HG02840 (cell line): ENCODE data around the gene IL36RN.

Experiments
- ATAC-seq: cut with Tn5 transposase; IDR thresholded peaks from one replicate; pipeline ENCODE4 v1.9.1; 2021; ENCODE audit warnings: mild to moderate bottlenecking, moderate library complexity, moderate number of reproducible peaks; ENCODE audit not compliant: unreplicated experiment, low FRiP score

Gene IL36RN

DNA sequence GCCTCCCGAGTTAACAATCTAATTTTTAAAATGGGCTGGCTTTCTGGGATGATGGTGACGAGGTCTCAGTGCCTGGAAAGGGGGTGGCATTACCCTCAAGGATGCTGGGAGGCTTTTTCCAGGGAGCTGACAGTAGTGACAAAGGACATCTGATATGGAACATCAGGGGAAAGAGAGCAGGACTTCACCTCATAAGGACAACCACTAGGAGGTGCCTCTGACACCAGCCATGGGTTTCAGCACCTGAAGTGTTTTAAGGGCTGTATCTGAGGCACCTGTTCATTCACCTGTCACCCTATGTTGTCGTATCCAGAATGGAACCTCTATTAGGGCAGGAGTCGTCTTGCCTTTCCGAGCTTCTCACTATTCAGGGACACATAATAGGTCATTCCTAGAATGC, 17.1 kb upstream of the IL36RN start:
- no peak for ATAC-seq

DNA sequence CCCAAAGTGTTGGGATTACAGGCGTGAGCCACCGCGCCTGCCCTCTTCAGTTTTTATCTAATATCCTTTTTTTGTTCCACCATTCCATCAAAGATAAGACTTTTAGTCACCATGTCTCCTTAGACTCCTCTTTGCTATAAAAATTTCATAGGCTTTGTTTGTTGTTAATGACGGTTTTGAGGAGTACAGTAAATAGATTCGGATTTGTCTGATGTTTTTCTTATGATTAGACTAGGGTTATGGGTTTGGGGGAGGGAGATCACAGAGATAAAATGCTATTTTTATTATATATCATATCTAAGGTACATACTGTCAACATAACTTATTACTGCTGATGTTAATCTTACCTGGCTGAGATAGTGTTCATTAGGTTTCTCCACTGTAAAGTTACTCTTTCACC, 12.5 kb upstream of the IL36RN start:
- ATAC-seq: no peak

DNA sequence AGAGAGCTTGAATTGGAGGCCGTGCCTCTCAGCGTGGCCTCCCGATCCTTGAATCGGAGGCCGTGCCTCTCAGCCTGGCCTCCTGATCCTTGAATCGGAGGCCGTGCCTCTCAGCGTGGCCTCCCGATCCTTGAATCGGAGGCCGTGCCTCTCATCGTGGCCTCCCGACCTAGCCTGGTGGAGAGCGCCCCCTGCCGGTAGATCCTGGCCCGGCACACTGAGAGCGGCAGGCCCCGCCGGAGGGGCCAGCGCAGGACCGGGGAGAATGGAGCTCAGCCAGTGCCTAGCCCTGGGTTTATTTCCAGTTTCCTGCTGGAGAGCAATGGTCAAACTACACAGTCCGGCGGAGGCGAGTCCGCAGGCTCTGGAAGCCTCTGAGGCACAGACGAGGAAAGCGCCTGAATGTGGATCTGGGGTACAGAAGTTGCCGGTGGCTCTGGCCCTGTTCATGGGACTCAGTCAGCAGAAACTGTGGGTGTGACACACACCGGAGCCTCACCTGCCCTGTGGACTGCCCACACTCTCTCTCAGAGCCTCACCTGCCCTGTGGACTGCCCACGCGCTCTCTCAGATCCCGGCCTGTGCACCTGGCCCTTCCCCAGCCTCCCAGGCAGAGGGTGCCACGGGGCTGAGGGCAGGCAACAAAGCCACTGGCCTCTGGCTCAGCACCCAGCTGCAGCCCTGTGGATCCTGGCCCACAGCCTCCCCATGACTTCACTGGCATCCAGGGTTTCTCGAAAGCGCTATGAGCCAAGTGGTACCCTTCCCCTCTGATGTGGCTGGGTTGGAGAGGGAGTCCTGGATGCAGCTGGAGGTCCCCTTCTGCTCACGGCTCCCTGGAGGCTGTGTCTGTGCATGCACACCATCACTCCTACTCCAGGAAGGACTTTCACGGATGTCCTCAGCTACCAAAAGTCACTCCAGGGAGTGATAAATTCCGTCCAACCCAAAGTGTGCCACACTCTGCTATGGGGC, 7.8 kb upstream of the IL36RN start:
- ATAC-seq: no peak

DNA sequence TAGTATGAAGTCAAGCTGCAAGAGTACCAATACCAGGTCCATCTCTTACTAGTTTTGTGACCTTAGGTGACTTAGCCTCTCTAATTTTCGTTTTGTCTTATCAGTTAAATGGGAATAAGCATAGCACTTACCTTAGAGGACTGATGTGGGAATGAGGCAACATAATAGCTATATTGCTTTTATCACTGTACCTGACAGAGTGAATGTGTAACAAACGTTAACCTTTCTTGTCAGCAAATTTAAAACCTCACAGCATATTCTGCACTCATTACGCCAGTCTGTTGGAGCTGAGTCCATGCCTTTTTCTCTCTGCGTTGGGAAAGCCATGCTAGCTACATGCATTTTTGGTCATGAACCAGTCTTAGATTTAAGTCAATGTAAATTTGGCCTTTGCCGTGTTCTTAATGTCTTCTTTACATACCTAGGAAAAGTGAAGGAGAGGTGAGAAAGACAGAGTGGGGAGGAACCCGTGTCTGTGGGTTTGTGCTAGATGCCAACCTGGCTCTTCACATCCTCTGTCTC, 6.5 kb upstream of the IL36RN start, which contains the start of gene IL36B:
Gene IL36B (minus strand): TSS at position 472 of the 522 bp plus-strand sequence.
- no peak for ATAC-seq

DNA sequence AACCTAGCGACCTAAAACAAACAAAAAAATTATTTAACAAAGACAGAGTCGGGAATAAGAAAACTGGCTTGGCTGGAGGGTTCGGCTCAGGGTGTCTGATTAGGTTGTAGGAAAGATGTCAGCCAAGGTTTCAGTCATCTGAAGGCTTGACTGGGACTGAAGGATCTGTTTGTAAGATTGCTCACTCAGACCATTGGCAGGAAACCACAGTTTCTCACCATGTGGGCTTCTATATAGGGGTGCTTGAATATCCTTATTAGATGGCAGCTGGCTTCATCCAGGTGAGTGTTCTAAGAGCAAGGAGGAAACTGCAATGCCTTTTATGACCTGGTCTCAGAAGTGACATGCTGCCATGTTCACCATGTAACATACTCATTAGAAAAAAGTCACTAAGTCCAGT, 5.3 kb upstream of the IL36RN start:
- no peak for ATAC-seq

DNA sequence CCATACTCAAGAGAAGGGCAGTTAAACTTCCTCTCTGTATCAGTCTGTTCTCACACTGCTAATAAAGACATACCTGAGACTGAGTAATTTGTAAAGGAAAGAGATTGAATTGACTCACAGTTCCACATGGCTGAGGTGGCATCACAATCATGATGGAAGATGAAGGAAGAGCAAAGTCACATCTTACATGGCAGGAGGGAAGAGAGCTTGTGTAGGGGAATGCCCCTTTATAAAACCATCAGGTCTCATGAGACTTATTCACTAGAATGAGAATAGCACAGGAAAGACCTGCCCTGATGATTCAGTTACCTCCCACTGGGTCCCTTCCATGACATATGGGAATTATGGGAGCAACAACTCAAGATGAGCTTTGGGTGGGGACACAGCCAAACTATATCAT, 4.9 kb upstream of the IL36RN start:
- no peak for ATAC-seq

DNA sequence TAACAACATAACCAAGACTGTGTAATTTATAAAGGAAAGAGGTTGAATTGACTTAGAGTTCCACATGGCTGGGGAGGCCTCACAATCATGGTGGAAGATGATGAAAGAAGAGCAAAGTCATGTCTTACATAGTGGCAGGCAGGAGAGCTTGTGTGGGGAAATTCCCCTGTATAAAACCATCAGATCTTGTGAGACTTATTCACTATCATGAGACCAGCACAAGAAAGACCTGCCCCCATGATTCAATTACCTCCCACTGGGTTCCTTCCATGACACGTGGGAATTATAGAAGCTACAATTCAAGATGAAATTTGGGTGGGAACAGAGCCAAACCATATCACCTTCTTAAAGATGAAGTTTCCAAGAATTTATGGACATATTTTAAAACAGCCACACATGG, 2.5 kb upstream of the IL36RN start:
- no peak for ATAC-seq

DNA sequence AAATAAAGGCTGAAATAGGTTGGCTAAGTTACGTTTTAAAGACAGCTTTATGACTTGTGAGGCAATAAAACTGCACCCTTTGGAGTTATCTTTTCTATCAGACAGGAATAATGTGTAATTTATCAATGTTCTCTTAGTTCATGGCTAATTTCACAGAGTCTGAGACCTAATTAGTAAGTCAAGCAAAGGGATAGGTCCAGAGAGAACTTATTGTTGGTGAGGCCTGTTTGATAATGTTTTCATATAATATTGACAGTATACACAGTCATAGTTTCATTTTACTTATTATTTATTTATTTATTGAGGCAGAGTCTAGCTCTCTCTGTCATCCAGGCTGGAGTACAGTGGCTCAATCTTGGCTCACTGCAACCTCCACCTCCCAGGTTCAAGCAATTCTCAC, 1.9 kb upstream of the IL36RN start:
- no peak for ATAC-seq

DNA sequence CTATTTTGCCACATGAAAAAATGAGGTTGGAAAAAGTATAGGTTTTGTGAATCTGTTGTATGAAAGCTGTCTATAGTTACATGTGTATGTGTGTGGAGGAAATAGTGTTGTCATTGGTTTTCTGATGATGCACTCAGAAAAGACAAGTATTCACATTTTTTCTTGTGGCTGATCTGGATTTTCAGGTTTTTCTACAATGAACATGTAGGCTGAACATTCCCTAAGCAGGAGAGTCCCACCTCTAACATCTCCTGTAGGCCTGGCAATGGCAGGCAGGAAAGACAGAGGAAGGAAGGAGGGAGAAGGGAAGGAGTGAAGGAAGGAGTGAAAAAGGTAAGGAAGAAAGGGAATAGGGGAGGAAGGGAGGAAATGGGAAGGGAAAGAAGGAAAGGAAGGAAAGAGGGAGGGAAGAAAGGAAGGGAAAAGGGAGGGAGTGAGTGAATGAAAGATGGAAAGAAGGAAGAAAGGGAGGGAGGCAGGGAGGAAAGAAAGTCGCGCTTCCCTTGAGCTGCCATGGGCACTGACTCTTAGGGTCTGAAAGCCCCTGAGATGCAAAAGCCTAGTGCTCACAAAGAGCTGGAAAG, 495 bp upstream of the IL36RN start:
- ATAC-seq: no peak

DNA sequence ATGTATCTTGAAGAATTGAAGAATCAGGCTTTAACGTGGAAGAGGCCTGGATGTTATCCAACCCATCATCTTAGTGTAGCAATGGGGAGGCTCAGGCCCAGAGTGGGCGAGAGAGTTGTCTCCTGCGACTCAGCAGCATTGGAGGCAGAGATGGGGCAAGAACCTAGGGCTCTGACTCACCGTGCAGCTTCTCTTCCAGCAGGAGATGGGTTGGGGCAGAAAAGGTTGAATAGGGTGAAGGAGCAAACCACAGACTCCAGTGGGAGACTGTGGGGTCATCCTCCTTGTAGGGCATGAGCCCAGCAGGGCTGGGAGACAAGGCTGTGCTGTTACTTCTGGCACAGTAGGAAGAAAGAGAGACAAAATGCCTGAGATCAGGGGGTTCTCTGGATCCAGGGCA, 1.4 kb downstream of the IL36RN start:
- ATAC-seq: no peak

DNA sequence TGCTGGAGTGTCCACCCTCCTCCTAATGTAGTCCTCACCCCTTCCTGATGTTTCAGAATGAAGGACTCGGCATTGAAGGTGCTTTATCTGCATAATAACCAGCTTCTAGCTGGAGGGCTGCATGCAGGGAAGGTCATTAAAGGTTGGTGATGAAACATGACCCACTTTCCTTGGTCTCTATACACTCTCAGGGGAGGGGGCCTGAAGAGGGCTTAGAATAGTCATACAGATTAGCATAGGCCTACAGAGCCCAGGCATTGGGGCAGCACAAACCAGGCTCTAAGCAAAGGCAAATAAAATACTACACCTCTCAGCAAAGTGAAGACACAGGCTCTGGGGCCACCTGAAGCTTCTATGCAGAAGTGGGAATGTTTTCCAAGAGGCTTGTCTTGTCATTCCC, 1.8 kb downstream of the IL36RN start:
- no peak for ATAC-seq

DNA sequence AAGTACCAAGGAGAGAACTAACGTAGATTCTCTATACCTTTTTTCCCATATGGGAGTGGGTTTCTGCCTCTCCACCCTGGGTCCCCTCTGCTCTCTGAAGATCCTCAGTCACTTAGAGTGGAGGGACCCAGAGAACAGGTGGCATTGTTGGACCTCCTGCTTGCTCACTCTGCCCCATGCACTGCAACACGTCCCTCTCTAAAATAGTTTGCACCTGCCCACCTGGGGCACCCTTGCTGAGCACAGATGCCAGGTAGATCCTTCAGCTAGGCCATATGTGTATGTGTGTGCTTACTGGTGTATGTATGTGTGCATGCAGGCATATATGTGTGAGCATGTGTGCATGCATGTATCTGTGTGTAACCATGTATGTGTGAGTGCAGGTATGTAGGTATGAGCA, 2.2 kb downstream of the IL36RN start:
- no peak for ATAC-seq

DNA sequence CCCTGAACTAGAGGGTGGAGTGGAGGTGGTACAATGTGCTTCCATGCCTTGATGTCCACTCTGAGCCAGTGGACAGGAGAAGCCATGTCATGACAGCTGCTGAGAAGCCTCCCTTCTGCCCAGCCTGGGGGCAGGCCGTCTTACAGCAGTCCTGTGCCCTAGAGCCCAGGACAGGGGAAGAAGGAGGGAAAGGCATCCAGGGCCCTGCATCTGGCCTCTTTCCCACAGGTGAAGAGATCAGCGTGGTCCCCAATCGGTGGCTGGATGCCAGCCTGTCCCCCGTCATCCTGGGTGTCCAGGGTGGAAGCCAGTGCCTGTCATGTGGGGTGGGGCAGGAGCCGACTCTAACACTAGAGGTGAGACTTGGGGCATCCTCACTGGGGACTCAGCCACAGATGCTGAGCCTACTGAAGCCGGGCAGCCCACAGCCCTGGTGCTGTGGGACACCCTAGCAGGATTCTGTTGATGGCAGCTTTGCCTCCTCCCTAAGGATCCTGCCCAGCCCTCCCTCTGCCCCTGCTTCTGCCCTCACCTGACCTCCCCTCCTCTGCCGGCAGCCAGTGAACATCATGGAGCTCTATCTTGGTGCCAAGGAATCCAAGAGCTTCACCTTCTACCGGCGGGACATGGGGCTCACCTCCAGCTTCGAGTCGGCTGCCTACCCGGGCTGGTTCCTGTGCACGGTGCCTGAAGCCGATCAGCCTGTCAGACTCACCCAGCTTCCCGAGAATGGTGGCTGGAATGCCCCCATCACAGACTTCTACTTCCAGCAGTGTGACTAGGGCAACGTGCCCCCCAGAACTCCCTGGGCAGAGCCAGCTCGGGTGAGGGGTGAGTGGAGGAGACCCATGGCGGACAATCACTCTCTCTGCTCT, 3.1 kb downstream of the IL36RN start:
- ATAC-seq: no peak

DNA sequence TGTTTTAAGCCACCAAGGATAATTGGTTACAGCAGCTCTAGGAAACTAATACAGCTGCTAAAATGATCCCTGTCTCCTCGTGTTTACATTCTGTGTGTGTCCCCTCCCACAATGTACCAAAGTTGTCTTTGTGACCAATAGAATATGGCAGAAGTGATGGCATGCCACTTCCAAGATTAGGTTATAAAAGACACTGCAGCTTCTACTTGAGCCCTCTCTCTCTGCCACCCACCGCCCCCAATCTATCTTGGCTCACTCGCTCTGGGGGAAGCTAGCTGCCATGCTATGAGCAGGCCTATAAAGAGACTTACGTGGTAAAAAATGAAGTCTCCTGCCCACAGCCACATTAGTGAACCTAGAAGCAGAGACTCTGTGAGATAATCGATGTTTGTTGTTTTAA, 5.3 kb downstream of the IL36RN start:
- ATAC-seq: no peak

DNA sequence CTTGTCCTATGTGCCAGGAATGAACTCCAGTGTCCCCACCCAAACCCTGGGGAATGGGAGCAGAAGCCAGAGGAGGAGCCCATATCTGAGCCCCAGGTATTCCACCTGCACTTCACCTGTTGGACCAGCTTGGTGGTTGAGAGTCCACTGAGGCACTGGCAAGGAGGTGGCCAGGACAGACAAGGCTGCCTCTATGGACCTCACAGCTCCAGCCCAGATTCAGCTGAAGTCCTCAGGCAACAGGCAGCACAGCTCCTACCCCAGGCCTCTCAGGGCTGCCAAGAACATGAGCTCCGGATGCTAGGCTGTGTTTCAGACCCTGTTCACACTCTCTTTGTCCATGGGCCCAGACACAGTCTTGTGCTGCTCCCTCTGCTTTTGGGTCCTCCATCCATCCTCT, 5.9 kb downstream of the IL36RN start:
- no peak for ATAC-seq

DNA sequence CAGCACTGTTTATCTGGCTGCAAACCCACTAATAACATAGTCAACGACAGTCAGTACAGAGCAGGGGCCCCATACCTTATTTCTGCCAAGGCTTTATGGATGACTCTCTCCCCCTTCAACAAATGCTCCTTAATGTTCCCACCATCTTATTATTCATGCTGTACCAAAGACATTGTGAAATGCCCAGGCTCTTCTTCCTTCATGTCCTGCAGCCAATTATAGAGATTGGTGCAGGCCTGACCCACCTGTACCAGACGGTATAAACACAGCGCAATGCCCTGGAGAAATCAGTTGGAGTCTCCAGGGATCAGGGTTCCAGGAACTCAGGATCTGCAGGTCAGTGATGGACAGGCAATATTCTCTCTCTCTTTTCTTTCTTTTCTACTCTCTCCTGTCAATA, 8.7 kb downstream of the IL36RN start, which contains the start of gene IL1F10:
Gene IL1F10 (plus strand): TSS at position 290 of the 400 bp plus-strand sequence. CDS start 4,769 bp downstream, outside the sequence.
- no peak for ATAC-seq

DNA sequence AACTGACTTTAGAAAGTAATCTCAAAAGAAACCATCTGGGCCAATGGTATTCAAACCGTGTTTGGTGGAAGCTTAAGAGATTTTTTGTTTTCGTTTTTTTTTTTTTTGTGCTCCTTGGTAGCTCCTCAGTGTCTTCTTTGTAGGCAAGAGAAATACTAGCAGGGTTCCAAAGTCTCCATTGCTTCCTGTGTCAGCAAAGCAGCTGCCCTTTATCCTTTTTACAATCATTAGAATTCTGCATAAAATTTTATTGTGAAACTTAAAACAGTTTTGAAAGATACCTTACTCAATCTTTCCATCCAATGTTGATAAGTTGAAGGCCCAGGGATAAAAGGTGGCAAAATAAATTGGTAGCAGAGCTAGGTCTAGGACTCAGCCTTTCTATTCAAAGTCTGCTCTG, 9.3 kb downstream of the IL36RN start:
- ATAC-seq: no peak

DNA sequence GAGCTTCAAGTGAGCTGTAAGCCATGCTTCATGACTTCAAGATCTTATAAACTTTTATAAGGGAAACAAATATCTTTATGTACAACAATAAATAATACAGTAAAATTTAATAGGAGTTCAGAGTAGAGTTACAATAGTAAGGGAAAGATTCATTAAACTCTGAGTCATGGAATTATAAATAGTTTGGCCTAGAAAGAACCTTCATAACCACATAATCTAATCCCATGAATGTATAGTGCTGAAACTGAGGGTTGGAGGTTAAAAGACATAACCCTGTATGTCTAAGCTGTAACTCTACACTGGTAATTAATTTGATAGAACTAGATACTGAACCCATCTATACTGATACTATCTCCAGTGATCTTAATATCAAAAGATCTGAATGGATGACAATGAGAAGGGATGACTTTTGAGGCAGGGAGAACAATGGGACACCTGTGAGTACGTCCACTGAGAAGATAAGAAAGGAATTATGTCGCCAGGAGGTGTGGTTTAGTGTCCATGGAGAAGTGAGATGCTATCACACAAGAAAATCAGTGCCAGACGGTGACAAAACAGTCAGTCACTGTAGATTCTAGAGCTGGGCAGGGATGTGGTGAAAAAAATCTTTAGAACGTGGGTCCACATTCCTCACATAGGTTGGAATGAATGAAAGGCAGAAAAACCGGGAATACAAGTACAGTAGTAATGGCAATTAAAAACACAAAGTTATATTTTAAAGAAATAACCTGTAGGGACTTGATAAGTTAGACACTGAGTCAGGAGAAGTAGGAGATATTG, 9.9 kb downstream of the IL36RN start:
- no peak for ATAC-seq

DNA sequence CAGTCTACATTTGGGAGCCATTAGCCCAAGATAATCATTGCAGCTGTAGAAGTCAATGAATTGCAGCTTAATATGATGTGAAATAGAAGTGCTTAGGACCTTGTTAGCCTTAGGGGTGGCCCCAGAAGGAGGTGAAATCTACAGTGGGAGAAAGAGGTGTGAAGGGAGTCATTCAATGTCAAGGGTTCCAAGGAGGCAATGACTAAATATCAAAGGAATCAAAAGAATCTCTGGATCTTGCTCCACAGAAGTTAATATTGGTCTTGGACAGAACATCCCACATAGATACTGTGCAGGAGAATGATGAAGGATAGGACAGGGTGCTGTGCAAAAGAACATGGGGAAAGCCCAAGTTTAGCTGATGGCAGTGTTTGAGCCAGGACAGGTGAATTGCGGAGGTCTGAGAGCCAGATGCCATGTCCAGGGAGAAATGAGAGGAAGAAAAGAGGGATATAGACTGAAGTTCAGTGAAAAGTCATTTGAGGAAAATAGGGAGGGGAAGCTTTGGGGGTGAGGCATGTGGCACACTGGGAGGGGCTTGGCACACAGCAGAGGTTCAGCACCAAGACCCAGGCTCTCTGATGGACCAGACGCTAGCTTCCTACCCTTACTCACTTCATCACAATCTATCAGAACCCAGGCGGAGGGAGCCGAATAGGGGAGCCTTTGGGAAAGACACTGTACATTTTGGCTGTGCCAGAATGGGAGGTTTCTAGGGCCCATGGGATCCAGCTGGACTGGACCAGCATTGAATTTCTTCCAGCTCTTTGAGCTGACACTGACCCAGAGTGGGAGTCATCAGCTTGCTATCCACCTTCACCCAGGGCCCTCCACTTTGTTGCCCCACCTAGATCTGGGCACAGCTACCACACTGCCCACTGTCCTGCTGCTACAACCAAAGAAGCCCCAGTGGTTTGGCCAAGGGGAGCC, 10.9 kb downstream of the IL36RN start:
- no peak for ATAC-seq
